Measurements from ENCODE around the gene SMYD2. TPM values are rescaled to one million over a fixed set of nuclear protein-coding genes. Genes with fewer than 3 reads are reported as not detected.

The SMYD2 gene
- total RNA-seq, 1 donor from 2014 or later: 65.6 TPM

DNA sequence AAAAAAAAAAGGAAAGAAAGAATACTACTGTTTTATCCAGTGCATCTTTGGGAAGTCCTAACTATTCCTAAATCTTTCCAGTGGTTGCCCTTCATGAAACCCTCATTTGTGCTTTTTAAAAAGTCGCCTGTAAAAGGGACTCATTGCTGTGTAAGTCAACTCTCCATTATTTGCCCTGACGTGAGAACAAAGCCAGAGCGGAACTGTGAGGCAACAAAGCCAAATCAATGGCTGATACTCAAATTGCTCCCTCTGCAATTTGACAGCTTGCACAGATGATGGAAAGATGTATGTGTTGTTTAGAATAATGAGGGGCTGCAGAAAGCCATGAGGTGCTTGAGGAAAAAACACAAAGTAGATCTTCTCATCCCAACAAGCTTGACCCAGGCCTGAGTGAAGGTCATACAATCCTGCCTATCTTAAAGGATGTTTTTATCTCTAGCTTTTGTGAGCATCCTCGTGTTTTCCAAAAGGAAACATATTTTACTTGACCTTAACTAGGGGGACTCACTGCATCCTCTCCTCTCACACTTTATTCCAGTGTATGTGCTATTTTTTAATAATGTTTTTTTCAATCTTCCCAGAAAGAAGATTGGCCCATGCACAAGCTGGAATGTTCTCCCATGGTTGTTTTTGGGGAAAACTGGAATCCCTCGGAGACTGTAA is 33.4 kb downstream of the SMYD2 start:
- TF ChIP-seq CTCF (conservative IDR thresholded peaks at IDR 0.05; ENCODE audit: low read depth, low read length): no peak
- no peak overlapping the region for H3K4me3 ChIP-seq (ENCODE audit: low read depth, low read length)
- DNase-seq (ENCODE audit: low read depth): no peak

GRCh38 chr1:214316593-214316992 is 35.6 kb downstream of the SMYD2 start:
- TF ChIP-seq CTCF (conservative IDR thresholded peaks at IDR 0.05; ENCODE audit: low read depth, low read length): no peak
- no peak overlapping the region for H3K4me3 ChIP-seq (ENCODE audit: low read depth, low read length)
- DNase-seq (ENCODE audit: low read depth): peak; percentile 87

- no peak overlapping the region for H3K4me3 ChIP-seq (ENCODE audit: low read depth, low read length)
- TF ChIP-seq CTCF (conservative IDR thresholded peaks at IDR 0.05; ENCODE audit: low read depth, low read length): no peak
- no peak for DNase-seq (ENCODE audit: low read depth)
Observed at GRCh38 chr1:214317300-214317699, 36.3 kb downstream of the SMYD2 start.

- TF ChIP-seq CTCF (conservative IDR thresholded peaks at IDR 0.05; ENCODE audit: low read depth, low read length): peak; percentile 29
- no peak overlapping the region for H3K4me3 ChIP-seq (ENCODE audit: low read depth, low read length)
- DNase-seq (ENCODE audit: low read depth): no peak
Observed at GRCh38 chr1:214317734-214318133, 36.8 kb downstream of the SMYD2 start.

GRCh38 chr1:214318356-214318755 is 37.4 kb downstream of the SMYD2 start:
- TF ChIP-seq CTCF (conservative IDR thresholded peaks at IDR 0.05; ENCODE audit: low read depth, low read length): no peak
- H3K4me3 ChIP-seq (ENCODE audit: low read depth, low read length): no peak overlapping the region
- no peak for DNase-seq (ENCODE audit: low read depth)

DNA sequence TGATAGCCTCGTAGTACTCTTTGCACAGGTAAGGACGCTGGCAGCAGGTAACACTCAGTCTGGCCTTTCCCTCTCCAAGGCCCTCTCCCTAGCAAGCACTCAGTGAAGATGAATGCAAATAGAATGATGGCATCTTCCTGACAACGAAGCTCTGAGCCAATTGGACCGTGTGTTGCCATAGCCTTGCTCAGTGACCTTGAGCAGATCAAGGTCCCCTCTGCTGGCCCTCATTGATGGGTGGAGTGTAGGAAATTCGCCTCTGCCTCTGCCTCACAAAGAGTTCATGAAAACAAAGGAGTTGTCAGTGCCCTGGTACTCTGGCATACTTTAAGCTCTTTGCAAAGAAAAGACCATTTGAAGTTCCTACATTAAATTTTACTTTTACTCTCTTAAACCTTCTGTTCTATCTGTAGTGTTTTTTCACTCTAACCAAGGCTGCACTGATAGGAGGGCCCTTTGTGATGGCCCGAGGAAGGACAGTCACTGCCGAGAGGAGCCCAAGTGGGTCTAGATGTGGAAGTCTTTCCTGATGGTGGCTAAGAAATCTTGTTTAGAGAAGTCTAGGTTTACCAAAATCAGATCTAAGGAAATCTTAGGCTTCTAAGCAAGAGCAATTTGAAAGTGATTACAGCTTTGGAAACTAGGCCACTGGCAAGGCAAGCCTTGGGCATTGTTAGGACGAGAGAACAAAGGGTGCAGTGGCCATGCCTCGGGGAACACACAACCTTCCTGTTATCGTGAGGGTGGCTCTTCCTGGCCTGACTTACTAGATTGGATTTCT is 38.2 kb downstream of the SMYD2 start:
- DNase-seq (ENCODE audit: low read depth): no peak
- TF ChIP-seq CTCF (conservative IDR thresholded peaks at IDR 0.05; ENCODE audit: low read depth, low read length): no peak
- no peak overlapping the region for H3K4me3 ChIP-seq (ENCODE audit: low read depth, low read length)
